Thyroid gland (tissue), 4 donors: ENCODE data around the gene FST.

Source experiments
- CTCF ChIP-seq, 6 experiments: fragments of 200-600 bp in 3 of 6; fragments of 450-650 bp in 3 of 6; sonication (generic) in 3 of 6; IDR thresholded peaks; one replicate each; pipeline ENCODE4 v1.5.1; 2016 to 2019; ENCODE audit warnings: antibody characterized with exemption in 6 of 6, mild to moderate bottlenecking in 2 of 6, inconsistent platforms in 1 of 6, moderate library complexity in 1 of 6
- POLR2A ChIP-seq, 2 donors: fragments of 450-650 bp; IDR thresholded peaks; one replicate each; pipeline ENCODE4 v1.6.1; 2017; ENCODE audit warnings: antibody characterized with exemption in 2 of 2, mild to moderate bottlenecking in 2 of 2, moderate library complexity in 1 of 2

GRCh38 chr5:53442961-53443360, 37.5 kb upstream of the FST start:
- TF ChIP-seq CTCF (IDR thresholded peaks at IDR 0.05) (no peak), POLR2A (IDR thresholded peaks at IDR 0.05) (no peak)
